ENCODE data around the gene OSBPL8.
"Not testable (repeated sequence)": the region's sequence is repeated elsewhere in the genome, so short reads cannot be mapped to it uniquely, and the experiment has no call there.

OSBPL8 gene

DNA sequence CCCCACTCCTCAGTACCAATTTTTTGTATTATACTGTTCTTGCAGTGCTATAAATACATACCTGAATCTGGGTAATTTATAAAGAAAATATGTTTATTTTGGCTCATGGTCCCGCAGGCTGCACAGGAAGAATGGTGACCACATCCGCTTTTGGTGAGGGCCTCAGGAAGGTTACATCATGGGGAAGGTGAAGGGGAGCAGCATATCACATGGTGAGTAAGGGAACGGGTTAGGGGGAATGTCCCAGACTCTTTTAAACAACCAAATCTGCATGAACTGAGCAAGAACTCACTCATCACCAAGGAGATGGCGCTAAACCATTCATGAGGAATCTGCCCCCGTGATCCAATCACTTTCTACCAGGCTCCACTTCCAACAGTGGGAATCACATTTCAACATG is 40.0 kb downstream of the OSBPL8 start:
- peak; percentile 22 for DNase-seq

DNA sequence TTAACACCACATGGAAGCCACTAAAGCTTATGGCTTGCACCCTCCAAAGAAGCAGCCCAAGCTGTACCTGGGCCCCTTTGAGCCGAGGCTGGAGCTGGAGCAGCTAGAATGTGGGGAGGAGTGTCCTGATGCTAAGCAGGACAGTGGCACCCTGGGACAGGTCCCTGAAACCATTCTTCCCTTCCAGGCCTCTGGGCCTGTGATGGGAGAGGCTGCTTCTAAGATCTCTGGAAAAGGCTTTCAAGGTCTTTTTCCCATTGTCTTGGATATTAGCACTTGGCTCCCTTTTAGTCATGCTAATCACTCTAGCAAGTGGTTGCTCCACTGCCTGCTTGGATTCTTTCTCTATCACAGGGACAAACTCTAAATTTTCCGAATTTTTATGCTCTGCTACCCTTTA is 40.9 kb downstream of the OSBPL8 start:
- DNase-seq = no peak

DNA sequence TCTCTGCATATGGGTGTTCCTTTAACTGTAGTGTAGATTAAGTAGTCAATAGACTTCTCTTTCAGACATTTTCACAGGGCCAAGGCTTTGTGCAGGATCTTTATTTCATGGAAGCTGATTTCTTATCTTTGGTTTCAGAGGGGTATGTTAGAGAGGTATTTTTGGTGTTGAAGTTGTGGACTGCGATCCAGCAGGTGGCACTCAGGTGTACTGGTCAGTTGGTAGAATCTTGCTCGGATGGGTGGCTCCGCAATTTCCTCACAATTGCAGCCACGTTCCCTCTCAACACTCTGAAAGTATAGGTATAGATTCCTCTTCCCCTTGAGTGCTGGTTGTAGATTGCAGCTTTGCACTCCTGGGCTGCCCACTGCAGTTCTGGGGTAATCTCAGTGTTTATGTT is 44.3 kb downstream of the OSBPL8 start:
- DNase-seq = no peak

DNA sequence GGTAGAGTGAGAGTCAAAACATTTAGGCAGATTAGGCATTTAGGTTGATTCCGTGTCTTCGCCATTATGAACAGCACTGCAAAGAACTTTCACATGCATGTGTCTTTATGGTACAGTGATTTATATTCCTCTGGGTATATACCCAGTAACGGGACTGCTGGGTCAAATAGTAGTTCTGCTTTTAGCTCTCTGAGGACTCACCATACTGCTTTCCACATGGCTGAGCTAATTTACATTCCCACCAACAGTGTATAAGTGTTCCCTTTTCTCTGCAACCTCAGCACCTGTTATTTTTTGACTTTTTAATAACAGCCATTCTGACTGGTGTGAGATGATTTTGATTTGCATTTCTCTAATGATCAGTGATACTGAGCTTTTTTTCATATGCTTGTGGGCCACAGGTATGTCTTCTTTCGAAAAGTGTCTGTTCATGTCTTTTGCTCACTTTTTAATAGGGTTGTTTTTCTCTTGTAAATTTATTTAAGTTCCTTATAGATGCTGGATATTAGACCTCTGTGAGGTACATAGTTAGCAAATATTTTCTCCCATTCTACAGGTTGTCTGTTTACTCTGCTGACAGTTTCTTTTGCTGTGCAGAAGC is 48.4 kb downstream of the OSBPL8 start:
- DNase-seq = peak; percentile 14

DNA sequence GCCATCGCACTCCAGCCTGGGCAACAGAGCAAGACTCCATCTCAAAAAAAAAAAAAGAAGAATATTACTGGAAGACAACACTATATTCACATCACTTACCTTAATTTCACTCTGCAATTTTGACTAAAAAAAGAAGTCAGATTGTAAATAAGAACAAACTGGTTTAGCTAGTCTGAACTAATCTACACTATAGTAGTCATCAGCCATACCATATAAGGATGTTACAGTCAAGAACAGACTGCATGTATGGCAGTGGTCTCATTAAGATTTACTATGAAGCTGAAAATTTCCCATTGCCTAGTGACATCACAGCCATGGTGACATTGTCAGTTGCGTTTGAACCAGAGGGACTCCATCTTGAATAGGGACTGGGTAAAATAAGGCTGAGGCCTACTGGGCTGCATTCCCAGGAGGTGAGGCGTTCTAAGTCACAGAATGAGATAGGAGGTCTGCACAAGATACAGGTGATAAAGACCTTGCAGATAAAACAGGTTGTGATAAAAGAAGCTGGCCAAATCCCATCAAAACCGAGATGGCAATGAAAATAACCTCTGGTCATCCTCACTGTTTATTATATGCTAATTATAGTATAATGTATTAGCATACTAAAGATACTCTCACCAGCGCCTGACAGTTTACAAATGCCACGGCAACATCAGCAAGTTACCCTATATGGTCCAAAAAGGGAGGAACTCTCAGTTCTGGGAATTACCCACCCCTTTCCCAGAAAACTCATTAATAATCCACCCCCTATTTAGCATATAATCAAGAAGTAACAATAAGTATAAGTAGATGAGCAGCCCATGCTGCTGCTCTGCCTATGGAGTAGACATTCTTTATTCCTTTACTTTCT is 51.2 kb downstream of the OSBPL8 start:
- DNase-seq = no peak

DNA sequence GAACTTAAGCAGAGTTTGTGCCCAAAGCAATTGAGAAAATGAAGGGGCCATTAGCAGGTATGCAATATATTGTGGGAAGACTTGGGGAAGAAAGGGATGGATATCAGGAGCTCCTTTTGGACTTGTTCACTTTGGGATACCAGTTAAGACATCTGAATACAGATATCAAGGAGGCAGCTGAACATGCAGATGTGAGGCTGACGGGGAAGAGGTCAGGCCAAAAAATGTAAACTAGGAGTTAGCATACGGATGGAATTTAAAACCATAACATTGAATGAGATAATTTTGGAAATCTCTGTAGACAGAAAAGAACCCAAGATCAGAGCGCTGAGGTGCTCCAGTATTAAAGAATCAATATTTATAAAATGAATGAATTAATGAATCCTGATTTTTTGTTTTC is 53.4 kb downstream of the OSBPL8 start:
- no peak for DNase-seq

DNA sequence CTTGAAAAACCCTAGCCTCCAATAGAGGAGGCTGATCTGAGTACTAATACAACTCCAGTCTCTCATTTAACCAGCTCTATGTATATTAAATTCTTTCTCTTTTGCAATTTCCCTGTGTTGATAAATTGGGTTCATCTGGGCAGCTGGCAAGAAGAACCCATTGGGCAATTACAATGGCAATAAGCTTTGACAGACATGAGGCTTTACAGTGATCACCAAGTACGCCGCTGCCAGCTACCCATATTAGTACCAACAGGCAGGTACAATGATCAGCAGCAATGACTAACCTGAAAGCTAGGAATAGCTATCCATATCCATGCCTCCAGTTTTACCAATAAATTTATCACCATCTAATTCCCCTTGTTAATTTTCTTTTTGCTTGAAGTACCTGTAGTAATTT is 54.5 kb downstream of the OSBPL8 start:
- no peak for DNase-seq

DNA sequence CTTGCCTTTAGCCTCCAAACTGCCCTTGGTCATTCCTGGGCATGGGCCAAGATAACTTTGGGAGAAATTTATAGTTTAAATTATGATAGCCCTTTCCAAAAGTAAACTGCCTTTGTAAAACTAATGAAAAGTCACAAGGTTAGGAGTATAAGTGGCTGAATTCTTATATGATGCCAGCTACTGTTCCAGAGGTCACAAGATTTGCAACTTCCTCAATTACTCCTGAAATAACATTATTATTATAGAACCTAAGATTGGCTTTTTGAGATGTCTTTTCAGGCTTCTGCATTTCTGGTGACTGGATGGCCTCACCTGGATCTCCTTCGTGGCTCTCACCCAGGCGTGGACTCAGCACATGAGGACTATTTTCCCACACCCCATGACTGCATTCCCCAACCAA is 55.0 kb downstream of the OSBPL8 start:
- no peak for DNase-seq

DNA sequence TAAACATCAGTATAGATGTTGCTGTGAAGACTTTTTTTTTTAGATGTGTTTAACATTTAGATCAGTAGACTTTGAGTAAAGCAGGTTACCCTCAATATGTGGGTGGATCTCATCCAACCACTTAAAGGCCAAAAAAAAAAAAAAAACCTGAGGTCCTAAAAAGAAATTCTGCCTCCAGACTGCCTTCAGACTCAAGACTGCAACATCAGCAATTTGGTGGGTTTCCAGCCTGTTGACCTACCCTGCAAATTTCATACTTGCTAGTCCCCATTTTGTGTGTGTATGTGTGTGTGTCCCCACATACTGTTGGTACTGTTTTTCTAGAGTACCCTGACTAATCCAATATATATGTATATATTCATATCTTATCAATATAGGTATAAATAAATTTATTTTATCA is 55.6 kb downstream of the OSBPL8 start:
- no peak for DNase-seq

DNA sequence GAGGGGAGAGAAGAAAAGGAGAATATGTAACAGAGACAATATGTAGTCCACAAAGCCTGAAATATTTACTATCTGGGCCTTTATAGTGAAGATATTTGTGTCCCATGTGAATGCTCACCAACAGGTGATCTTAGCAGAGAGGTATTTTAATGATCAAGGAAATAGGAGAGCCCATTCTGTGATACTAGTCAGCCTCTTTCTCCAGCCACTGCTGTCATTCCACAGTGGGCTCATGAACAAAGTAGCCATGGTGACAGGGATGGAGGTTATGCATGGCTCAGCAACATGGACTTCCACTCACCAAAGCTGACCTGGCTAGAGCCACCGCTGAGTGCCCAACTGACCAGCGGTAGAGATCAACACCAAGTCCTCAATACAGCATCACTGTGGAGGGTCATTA is 58.2 kb downstream of the OSBPL8 start:
- no peak for DNase-seq

DNA sequence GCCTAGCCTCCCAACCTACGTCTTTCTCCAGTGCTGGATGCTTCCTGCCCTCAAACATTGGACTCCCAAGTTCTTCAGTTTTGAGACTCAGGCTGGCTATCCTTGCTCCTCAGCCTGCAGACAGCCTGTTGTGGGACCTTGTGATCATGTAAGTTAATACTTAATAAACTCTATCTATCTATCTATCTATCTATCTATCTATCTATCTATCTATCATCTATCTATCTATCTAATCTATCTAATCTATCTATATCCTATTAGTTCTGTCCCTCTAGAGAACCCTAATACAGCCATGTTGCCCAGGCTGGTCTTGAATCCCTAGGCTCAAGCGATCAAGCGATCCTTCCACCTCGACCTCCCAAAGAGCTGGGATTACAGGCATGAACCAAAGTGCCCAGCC is 60.4 kb downstream of the OSBPL8 start:
- DNase-seq = not testable (repeated sequence)

DNA sequence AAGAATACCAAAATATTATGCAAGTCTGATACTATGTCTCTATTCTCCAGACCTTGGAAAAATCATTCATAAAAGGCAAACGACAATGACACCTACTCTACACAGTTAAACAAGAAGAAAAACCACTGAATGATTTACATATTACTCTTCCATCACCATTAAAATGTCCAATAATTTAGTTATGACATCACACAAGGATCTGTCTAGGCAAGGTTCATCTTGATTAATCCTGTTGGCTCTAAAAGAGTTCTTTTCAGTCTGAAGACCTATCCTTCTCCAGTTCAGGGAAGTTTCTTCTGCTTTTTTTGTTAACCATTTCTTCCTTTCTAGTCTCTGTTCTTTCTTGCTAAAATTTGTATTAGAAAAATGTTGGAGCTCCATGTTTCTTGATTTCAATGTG is 64.0 kb downstream of the OSBPL8 start:
- DNase-seq = no peak

DNA sequence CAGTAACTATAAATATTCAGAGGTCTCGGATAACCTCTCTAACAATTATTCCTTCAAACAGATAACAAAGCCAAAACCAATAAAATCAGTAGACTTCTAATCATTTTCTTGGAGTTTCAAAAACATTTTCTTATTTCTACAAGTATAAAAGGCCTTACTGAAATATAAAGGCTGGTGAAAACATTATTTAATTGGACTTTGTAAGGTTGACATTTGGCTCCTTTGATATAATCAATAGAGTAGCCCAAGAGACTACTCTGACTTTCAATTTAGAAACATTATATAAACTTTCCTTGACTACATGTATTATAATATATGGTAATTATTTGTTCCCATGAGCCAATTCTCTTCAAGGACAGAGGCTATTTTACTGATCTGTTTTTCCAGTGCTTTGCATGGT is 68.3 kb downstream of the OSBPL8 start:
- DNase-seq = no peak

DNA sequence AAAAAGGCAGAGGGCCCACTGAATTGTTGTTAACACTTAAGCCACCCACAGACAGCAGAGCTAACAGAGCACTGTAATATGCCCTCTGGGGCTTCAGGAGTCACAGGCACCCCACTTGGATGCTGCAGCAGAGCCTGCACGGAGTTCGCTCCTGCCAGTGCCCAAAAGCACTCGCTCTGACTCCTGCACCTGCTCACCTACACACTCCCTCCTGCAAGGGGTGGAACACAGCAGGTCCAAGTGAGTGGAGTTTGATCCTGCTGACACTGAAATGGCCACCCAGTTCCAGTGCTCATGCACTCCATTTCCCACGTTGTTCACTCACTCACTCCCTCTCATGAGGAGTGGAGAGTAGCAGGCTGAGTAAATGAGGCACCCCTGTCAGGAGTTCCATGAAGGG is 68.8 kb downstream of the OSBPL8 start:
- DNase-seq = no peak

DNA sequence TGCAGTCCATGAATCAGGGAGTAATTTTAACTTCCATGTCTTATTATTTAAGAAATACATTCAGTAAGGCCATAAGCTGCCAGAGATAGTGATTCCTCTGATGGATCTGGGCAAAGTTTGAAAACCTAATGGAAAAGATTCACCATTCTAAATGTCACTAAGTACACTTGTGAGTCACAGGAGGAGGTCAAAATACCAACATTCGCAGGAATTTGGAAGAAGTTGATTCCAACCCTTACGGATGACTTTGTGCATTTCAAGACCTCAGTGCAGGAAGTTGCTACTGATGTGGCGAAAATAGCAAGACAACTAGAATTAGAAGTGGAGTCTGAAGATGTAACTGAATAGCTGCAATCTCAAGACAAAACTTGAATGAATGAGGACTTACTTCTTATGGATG is 69.8 kb downstream of the OSBPL8 start:
- no peak for DNase-seq

DNA sequence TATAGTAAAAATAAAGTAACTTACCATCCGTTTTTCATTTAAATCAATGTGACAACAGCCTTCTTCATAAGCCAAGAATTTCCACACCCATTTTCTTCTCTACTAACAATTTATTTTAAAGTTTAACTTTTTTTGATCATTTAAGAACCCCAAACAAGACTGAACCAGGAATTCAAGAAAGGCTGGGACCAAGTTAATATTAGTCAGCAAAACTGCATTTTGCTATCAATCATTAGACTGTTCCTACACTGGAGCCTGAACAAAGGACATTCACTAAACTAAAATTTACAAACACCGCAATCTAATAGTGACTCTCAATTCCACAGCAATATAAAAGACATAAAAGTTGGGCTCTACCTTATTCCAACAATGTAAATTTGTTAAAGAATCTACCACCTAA is 73.6 kb downstream of the OSBPL8 start:
- no peak for DNase-seq

DNA sequence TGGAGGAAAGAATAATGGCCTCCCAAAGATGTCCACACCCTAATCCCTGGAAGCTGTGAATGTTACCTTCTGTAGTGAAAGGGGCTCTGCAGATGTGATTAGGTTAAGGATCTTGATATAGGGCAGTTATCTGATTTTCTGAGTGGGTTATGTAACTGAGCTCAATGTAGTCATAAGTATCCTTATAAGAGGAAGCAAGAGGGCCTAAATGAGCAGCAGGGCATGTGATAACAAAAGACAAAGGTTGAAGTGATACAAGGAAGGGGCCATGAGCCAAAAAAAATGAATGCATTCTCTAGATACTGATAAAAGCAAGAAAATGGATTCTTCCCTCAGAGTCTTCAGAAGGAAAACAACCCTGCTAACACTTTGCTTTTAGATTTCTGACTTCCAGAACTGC is 78.8 kb downstream of the OSBPL8 start:
- DNase-seq = no peak

DNA sequence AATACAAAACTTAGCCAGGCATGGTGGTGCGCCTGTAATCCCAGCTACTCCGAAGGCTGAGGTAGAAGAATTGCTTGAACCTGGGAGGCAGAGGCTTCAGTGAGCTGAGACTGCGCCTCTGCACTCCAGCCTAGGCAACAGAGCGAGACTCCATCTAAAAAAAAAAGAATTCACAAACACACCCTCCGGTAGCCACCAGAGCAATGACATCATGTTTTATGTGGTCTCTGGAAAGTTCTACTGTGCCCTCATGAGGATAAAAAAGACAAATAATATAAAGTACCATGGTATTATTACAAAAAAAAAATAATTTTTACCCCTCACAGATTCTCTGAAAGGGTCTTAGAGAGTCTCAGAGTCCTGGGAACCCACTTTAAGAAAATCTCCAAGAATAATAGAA is 81.5 kb downstream of the OSBPL8 start:
- no peak for DNase-seq

DNA sequence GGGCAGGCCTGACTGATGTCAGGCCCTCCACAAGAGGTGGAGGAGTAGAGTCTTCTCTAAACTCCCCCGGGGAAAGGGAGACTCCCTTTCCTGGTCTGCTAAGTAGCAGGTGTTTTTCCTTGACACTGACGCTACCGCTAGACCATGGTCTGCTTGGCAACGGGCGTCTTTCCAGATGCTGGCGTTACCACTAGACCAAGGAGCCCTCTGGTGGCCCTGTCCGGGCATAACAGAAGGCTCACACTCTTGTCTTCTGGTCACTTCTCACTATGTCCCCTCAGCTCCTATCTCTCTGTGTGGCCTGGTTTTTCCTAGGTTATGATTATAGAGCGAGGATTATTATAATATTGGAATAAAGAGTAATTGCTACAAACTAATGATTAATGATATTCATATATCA is 86.7 kb downstream of the OSBPL8 start:
- DNase-seq = not testable (repeated sequence)

DNA sequence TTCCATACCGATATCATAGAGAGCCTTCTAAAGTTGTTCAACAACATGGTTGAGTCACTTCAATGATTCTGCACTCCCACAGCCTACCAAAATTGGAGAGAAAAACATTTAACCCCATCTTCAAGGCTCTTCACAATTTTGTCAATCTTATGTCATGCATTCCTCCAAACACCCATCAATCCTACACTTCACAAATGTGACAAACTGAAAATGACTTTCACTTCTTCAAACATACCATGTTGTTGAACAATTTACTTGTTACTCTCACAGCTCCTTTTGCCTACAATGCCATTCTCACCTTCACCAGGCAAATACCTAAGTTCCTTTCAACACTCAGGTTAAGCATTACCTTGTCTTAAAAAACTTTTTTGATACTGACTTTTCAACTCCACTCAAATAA is 88.0 kb downstream of the OSBPL8 start:
- DNase-seq = no peak

DNA sequence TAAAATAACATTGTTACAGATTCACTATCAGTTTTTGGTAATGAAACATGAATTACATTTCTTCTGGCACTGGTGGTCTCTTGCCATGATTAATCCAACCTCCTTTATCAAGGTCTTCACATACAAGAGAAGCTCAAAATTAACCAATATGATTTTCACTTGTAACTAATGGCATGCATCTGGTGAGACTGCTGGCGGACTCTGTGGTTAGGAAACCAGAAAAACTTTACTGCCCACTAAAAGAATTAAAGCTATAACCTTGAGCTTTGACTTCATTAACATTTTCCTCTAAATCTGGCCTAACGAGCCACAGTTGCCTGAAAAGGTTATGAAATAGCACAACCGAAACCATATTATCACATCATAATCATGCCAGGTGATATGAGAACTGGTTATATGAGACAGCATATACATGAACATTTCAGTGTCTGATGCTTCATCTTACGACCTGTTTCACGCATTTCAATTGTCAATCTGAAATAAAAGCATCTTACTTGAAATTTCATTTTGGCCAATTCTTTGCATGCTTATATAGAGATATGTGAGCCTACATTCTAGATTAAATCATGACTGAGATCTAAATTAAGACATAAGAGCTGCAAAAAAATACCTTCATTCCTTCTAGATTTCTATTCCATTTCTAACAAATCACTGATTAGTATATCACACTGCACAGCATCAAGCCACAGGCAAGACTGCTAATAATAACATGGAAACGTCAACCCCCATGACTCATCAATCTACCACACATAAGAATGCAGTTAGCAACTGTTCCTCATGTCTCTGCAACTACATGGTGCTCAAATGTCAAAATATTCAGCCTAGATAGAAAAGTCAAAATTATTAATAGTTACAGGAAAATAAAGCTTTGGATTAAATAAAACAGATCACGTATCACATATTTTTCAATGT is 89.3 kb downstream of the OSBPL8 start:
- DNase-seq = no peak

DNA sequence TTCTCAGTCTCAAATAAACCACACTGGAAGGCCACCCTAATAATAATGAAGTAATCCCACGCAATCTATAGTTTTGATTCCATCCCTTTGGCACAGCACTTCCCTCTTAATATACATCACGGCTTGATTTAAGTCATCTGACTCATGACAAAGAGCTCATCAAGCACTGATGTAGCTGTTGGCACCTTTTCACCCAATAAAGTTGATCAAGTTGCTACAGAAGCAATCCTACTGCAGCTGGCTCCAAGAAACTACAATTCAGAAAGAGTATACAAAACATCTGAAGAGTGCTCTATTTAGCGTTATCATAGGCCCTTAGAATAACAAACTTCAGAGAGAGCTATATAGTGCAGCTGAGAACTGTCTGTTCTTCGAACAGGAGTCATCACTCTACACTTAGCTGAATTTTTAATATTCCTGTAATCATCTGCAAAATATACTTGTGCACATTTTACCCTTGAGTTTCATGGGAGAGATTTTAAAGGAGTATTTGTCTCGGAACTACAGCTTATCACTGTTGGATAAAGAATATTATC is 94.9 kb downstream of the OSBPL8 start:
- DNase-seq = no peak

DNA sequence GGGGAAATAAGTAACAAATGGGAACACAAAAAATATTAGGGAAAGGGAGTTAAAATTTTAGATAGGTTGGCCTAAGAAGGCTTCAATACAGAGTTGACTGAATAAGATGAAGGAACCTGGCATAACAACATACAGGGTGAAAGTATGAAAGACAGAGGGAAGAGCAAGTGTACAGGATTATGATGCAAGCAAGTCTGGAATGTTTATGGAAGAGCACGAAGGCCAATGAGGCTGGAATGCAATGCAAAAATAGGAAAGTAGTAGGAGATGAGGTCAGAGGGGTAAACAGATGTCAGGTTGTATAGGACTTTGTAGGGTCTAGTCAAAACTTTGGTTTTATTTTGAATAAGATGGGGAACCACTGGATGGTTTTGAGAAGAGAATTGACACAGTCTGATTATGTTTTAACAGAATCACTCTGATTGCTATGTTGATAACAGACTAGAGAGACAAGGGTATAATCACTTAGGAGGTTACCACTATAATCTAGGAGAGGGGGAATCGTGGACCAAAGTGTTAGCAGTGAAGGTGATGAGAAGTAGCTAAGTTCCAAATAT is 96.8 kb downstream of the OSBPL8 start:
- no peak for DNase-seq

All from CD4-positive, alpha-beta T cell treated with Interferon gamma for 1 hour (primary cell).